Kidney tubule cell (primary cell): ENCODE results near the gene GTPBP2.

ENCODE experiments used
- DNase-seq: peaks from one replicate; pipeline ENCODE4 v3.0.0-alpha.2; 2018; ENCODE audit warnings: low spot score

Gene GTPBP2

GRCh38 chr6:43575772-43576551 lies 53.1 kb downstream of the GTPBP2 start, which contains the start of the genes POLH and XPO5:
TSS of gene POLH (plus strand) at chr6:43576185. CDS start at chr6:43582320, 6,135 bp downstream.
TSS of gene XPO5 (minus strand) at chr6:43576038. CDS start at chr6:43575864, 174 bp downstream.
- peak; percentile 94 for DNase-seq

GRCh38 chr6:43575105-43575771 lies 53.8 kb downstream of the GTPBP2 start:
- DNase-seq, result peak; percentile 28

- DNase-seq, result no peak
Measured at GRCh38 chr6:43572015-43572414, 57.0 kb downstream of the GTPBP2 start.

GRCh38 chr6:43570876-43571441 lies 58.1 kb downstream of the GTPBP2 start:
- DNase-seq, result peak; percentile 88
